K562 (cell line): ENCODE data around the gene PDLIM7. TPM values are rescaled to one million over a fixed set of nuclear protein-coding genes. Genes with fewer than 3 reads are reported as not detected.

ENCODE experiments used
- ATAC-seq: fragments of 200-7000 bp; cut with Tn5 transposase; 3 replicates; pipeline ENCODE4 v1.9.1; 2020; ENCODE audit warnings: moderate library complexity
- BruUV-seq: library from RNA; stranded (reverse); fragments of 400-500 nt; replicated peaks from 2 replicates; lab custom pipeline; 2021; lab: Mats Ljungman, UMichigan
- CTCF ChIA-PET: fragments of 300-600 bp; formaldehyde crosslinking; extraction: SDS; loops from one replicate; lab custom pipeline; 2021; ENCODE audit warnings: low intra/inter-chr PET ratio; lab: Yijun Ruan, JAX
- POLR2A ChIA-PET: fragments of 300-600, 350-650 bp; sonication (Branson Sonifier 250); formaldehyde crosslinking; extraction: SDS; loops from one replicate; lab custom pipeline; 2021; ENCODE audit warnings: antibody characterized with exemption, inconsistent platforms; lab: Yijun Ruan, JAX
- DNase-seq, 4 experiments: peaks; one replicate each; pipeline versions ENCODE4 v3.0.0 to v3.0.0-alpha.2; 2011 to 2018; ENCODE audit warnings: low spot score in 3 of 4, mixed read lengths in 3 of 4; ENCODE audit errors: extremely low read depth in 1 of 4
- FAIRE-seq: peaks from 2 replicates; lab custom pipeline; 2011; peaks lifted over from hg19 to GRCh38; lab: Jason Lieb, UNC
- H2AFZ ChIP-seq: 2 replicates; pipeline ENCODE4 v1.6.0; 2011; ENCODE audit warnings: low read depth, low read length, control low read depth, inconsistent platforms
- H3K27ac ChIP-seq: fragments of 200-600 bp; 3 replicates; pipeline ENCODE4 v1.8.0; 2011; ENCODE audit warnings: low read depth, mild to moderate bottlenecking, control low read depth, inconsistent platforms, low read length, moderate library complexity, mixed read lengths; ENCODE audit errors: extremely low read depth
- H3K27me3 ChIP-seq, 2 experiments: fragments of 300-600 bp in 1 of 2; 2 replicates in 1 of 2; 3 replicates in 1 of 2; pipeline versions ENCODE4 v1.6.0 to v1.8.0; 2011; ENCODE audit warnings: inconsistent platforms in 2 of 2, low read length in 2 of 2, mild to moderate bottlenecking in 1 of 2, mixed read lengths in 1 of 2, moderate library complexity in 1 of 2; ENCODE audit not compliant: control insufficient read depth in 2 of 2, insufficient read depth in 2 of 2
- H3K36me3 ChIP-seq: fragments of 300-600 bp; 3 replicates; pipeline ENCODE4 v1.8.0; 2011; ENCODE audit warnings: mild to moderate bottlenecking, low read length, inconsistent platforms; ENCODE audit not compliant: control insufficient read depth, insufficient read depth
- H3K4me1 ChIP-seq, 2 experiments: fragments of 200-600 bp in 1 of 2; replicated peaks in 1 of 2; 2 replicates in 1 of 2; 3 replicates in 1 of 2; pipeline versions ENCODE4 v1.5.1 to v1.8.0; 2011; ENCODE audit warnings: inconsistent platforms in 2 of 2, low read length in 2 of 2, mild to moderate bottlenecking in 1 of 2, mixed read lengths in 1 of 2, moderate library complexity in 1 of 2; ENCODE audit not compliant: control insufficient read depth in 2 of 2, insufficient read depth in 2 of 2
- H3K4me2 ChIP-seq: 2 replicates; pipeline ENCODE4 v1.6.1; 2011; ENCODE audit warnings: low read length, control low read depth, inconsistent platforms, mixed read lengths; ENCODE audit not compliant: insufficient read depth
- H3K4me3 ChIP-seq: fragments of 200-600 bp; sonication (generic), shearing (Covaris generic); 2 replicates; pipeline ENCODE4 v1.5.1; 2016; ENCODE audit warnings: control low read depth, inconsistent platforms
- H3K79me2 ChIP-seq: fragments of 200-600 bp; 3 replicates; pipeline ENCODE4 v1.8.0; 2011; ENCODE audit warnings: low read length, inconsistent platforms; ENCODE audit not compliant: control insufficient read depth, insufficient read depth
- H3K9ac ChIP-seq, 2 experiments: 2 replicates each; pipeline versions ENCODE4 v1.6.0 to v1.6.1; 2011; ENCODE audit warnings: low read depth in 2 of 2, low read length in 2 of 2, control low read depth in 1 of 2, inconsistent platforms in 1 of 2, mild to moderate bottlenecking in 1 of 2, mixed read lengths in 1 of 2; ENCODE audit not compliant: insufficient read depth in 1 of 2
- H3K9me1 ChIP-seq: one replicate; pipeline ENCODE4 v1.6.0; 2011; ENCODE audit warnings: inconsistent platforms, mild to moderate bottlenecking, low read length, moderate library complexity; ENCODE audit not compliant: control insufficient read depth, insufficient read depth
- H3K9me3 ChIP-seq: replicated peaks from 2 replicates; pipeline ENCODE4 v1.5.1; 2011; ENCODE audit warnings: low read depth, low read length, inconsistent platforms; ENCODE audit not compliant: control insufficient read depth, insufficient read depth
- H4K20me1 ChIP-seq: replicated peaks from 2 replicates; pipeline ENCODE4 v1.6.1; 2011; ENCODE audit warnings: low read length, inconsistent platforms, mixed read lengths; ENCODE audit not compliant: control insufficient read depth, insufficient read depth
- BHLHE40 ChIP-seq: IDR thresholded peaks from 2 replicates; pipeline ENCODE4 v1.6.1; 2011; ENCODE audit warnings: low read length, improper control_type of control experiment
- CHCHD3 ChIP-seq: fragments of 250-450 bp; sonication (Bioruptor Pico); IDR thresholded peaks from 2 replicates; pipeline ENCODE4 v2.1.2; 2022; ENCODE audit warnings: mild to moderate bottlenecking
- ELK1 ChIP-seq: sonication (generic); formaldehyde crosslinking; IDR thresholded peaks from 2 replicates; pipeline ENCODE4 v1.8.1; 2022; ENCODE audit warnings: missing genetic modification reagents
- ERF ChIP-seq: fragments of 450-650 bp; formaldehyde crosslinking; IDR thresholded peaks from 2 replicates; pipeline ENCODE4 v1.4.0; 2020; ENCODE audit warnings: mild to moderate bottlenecking, mixed read lengths
- FOS ChIP-seq: IDR thresholded peaks from 3 replicates; pipeline ENCODE4 v1.6.1; 2011; ENCODE audit not compliant: insufficient read length; ENCODE audit errors: extremely low read depth
- GTF2E2 ChIP-seq: fragments of 200-800 bp; sonication (Bioruptor generic); IDR thresholded peaks from 2 replicates; pipeline ENCODE4 v1.6.1; 2016; ENCODE audit warnings: missing genetic modification characterization, missing compliant biosample characterization
- MCM2 ChIP-seq: fragments of 450-650 bp; IDR thresholded peaks from 2 replicates; pipeline ENCODE4 v1.6.1; 2017; ENCODE audit warnings: low read depth, mild to moderate bottlenecking
- MCM5 ChIP-seq: fragments of 450-650 bp; IDR thresholded peaks from 2 replicates; pipeline ENCODE4 v1.6.1; 2016; ENCODE audit warnings: low read depth
- NCOA2 ChIP-seq, 2 experiments: fragments of 450-650 bp; IDR thresholded peaks; 2 replicates each; pipeline ENCODE4 v1.6.1; 2018; ENCODE audit warnings: mild to moderate bottlenecking in 2 of 2, moderate library complexity in 1 of 2; ENCODE audit not compliant: partially characterized antibody in 2 of 2
- POLR2A ChIP-seq: fragments of 450-650 bp; conservative IDR thresholded peaks from 2 replicates; pipeline ENCODE4 v1.6.1; 2016
- POLR2AphosphoS2 ChIP-seq: IDR thresholded peaks from 2 replicates; pipeline ENCODE4 v1.6.1; 2012; ENCODE audit warnings: low read length, improper control_type of control experiment
- RBM14 ChIP-seq: fragments of 200-400 bp; formaldehyde crosslinking; IDR thresholded peaks from 2 replicates; pipeline ENCODE4 v1.6.1; 2018; ENCODE audit warnings: low read depth, mild to moderate bottlenecking, low read length, moderate library complexity, borderline replicate concordance; ENCODE audit not compliant: insufficient read depth
- SAFB ChIP-seq: fragments of 200-400 bp; formaldehyde crosslinking; IDR thresholded peaks from 2 replicates; pipeline ENCODE4 v1.6.1; 2017; ENCODE audit warnings: low read depth, low read length, borderline replicate concordance
- SMAD4 ChIP-seq: fragments of 250-450 bp; sonication (Bioruptor Pico); conservative IDR thresholded peaks from 2 replicates; pipeline ENCODE4 v1.8.0; 2021; ENCODE audit warnings: inconsistent platforms, mild to moderate bottlenecking, moderate library complexity
- SMARCE1 ChIP-seq: fragments of 450-650 bp; IDR thresholded peaks from 2 replicates; pipeline ENCODE4 v1.7.1; 2016; ENCODE audit warnings: mild to moderate bottlenecking
- ZEB2 ChIP-seq: fragments of 450-650 bp; IDR thresholded peaks from 2 replicates; pipeline ENCODE4 v1.6.1; 2016
- ZNF75A ChIP-seq: fragments of 450-650 bp; formaldehyde crosslinking; IDR thresholded peaks from 2 replicates; pipeline ENCODE4 v1.4.0; 2020; ENCODE audit warnings: mild to moderate bottlenecking
- ZNF77 ChIP-seq: fragments of 250-450 bp; sonication (Bioruptor Pico); IDR thresholded peaks from 2 replicates; pipeline ENCODE4 v1.5.0; 2020
- WGBS: fragments of 100-300 bp; shearing (Covaris generic); methylation state at CpG from one replicate; pipeline ENCODE4 v1.1.6; 2016; ENCODE audit warnings: low coverage, mixed read lengths; ENCODE audit not compliant: insufficient coverage; ENCODE audit errors: missing lambda C conversion rate; 5-methylcytosine and 5-hydroxymethylcytosine counted together
- in situ Hi-C: fragments of 300-500 bp; cut with MboI; formaldehyde crosslinking; loops from 4 replicates; pipeline ENCODE4 v1.15.0; 2018; ENCODE audit warnings: inconsistent platforms, mixed read lengths
- intact Hi-C: fragments of 100-400 bp; cut with micrococcal nuclease; formaldehyde crosslinking; loops from 2 replicates; pipeline ENCODE4 v1.14.2; 2022
- polyA plus RNA-seq, 8 experiments: library from polyadenylated mRNA; depleted of rRNA in 4 of 8; stranded (reverse) in 5 of 8; unstranded in 3 of 8; fragments of >200 nt; fragmentation: Nextera tagmentation in 2 of 8; fragmentation: Illumina TruSeq in 1 of 8; extraction: Ambion mirVana in 2 of 8; extraction: Trizol in 1 of 8; gene quantifications; 2 replicates each; pipeline versions ENCODE4 v1.2.1 to v1.2.3, GENCODE V29; 2011 to 2014; ENCODE audit warnings: inconsistent platforms in 1 of 8, missing spikeins in 1 of 8
- total RNA-seq, 7 experiments: library from RNA; depleted of rRNA in 6 of 7; stranded (reverse); fragments of >200 nt in 6 of 7; fragmentation: Illumina TruSeq in 2 of 7; extraction: Trizol in 2 of 7; gene quantifications; 2 replicates each; pipeline versions ENCODE4 v1.2.1 to v1.2.3, GENCODE V29; 2011 to 2021; ENCODE audit warnings: low replicate concordance in 1 of 7
- TF ChIP-seq, protein P1 (sequence below): sonication (generic); formaldehyde crosslinking; IDR thresholded peaks from 2 replicates; pipeline ENCODE4 v1.9.0; 2022; ENCODE audit warnings: mild to moderate bottlenecking, missing genetic modification reagents
- TF ChIP-seq, protein P2 (sequence below): fragments of 450-650 bp; IDR thresholded peaks from 2 replicates; pipeline ENCODE4 v1.6.1; 2016; ENCODE audit warnings: antibody characterized with exemption

Gene PDLIM7
- total and polyA plus RNA-seq, 9 of the 15 experiments (the other 6 are each of a cell fraction or from before 2014, with no cell fraction given), result 2.1 to 124 (median 32.6) TPM

DNA sequence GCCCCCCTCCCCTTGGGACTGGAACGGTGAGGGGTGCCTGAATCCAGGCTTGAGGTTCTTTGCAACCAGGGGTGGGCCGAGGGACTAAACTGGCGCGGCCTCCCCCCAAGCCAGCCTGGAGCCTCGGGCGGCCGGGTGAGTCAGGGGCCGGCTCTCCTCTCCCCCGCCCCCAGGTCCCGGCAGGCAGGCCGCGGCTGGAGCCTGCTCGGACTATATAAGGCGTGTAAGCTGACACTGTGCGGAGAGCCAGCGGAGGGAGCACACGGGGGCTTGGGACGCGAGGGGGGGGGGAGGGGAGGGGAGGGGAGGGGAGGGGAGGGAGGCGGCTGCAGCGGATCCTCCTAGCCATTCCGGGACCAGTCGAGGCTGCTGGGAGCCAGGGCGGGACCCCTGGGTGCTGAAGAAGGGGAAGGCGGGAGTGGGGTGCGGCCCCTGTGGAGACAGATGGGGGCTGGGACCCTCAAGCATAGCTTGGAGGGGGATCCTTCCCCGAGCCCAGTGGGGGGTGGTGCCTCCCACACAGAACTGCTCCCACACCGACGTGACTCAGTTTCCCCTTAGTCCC, 595 bp downstream of the PDLIM7 start:
- H3K9ac ChIP-seq, result peak overlapping the region; percentile 89 to 98
- H3K27me3 ChIP-seq, result no peaks in the 10 kb centered on the region
- peak overlapping the region; percentile 91 for H3K4me2 ChIP-seq
- CTCF ChIA-PET, result no interaction called here
- no TSS peak for BruUV-seq
- intact Hi-C loops (loop anchor here (1.0 to 5.0 kb wide), 3 partner anchors 41 to 180 kb away; partner anchors contain the start of gene FAM193B), in situ Hi-C loops (no loop called here)
- DNase-seq (peak; percentile 71 to 95 (median 81)), FAIRE-seq (peak; percentile 58), ATAC-seq (peak; percentile 76)
- peak overlapping the region; percentile 95 for H3K27ac ChIP-seq
- H3K9me3 ChIP-seq, result no peaks in the 10 kb centered on the region
- peaks cover 51% of the 10 kb centered on the region for H3K79me2 ChIP-seq
- H3K9me1 ChIP-seq, result no peaks in the 10 kb centered on the region
- peaks cover 57 to 91% of the 10 kb centered on the region in 2 experiments for H3K4me1 ChIP-seq
- WGBS, result 0% methylated on average over 4 of the region's 29 CpGs
- peak overlapping the region; percentile 82 for H3K4me3 ChIP-seq
- peak overlapping the region; percentile 36; the same call in 1 of the 2 replicates for H2AFZ ChIP-seq
- POLR2A ChIA-PET, result interaction anchor here (0.5 to 2.7 kb wide), 18 partner anchors 9 to 130 kb away, joined by 3 to 26 read pairs (median 5); partner anchors contain the start of gene DOK3
- peaks cover 40% of the 10 kb centered on the region; the same call in 2 of the 3 replicates for H3K36me3 ChIP-seq
- H4K20me1 ChIP-seq, result no peaks in the 10 kb centered on the region; the same call in 1 of the 2 replicates
- TF ChIP-seq MCM5 (no peak), RBM14 (no peak), SMARCE1 (peak; percentile 39; the same call in 1 of the 2 replicates), CHCHD3 (CRISPR knock-in tag) (no peak), POLR2A (no peak; the same call in 1 of the 2 replicates), SAFB (no peak), ZNF75A (CRISPR knock-in tag) (no peak), MCM2 (no peak), POLR2AphosphoS2 (no peak; the same call in 1 of the 2 replicates), BHLHE40 (no peak; the same call in 1 of the 2 replicates), FOS (no peak), ZNF77 (CRISPR knock-in tag) (no peak), SMAD4 (CRISPR knock-in tag) (0 out of 2 replicates have a peak, but pooled peaks have one; percentile 23), ELK1 (CRISPR knock-in tag) (no peak), NCOA2 (IDR thresholded peaks at IDR 0.05; ENCODE audit: partially characterized antibody in 2 of 2) (no peak), ZEB2 (no peak), GTF2E2 (tag) (no peak), ERF (CRISPR knock-in tag) (no peak)
- TF ChIP-seq, protein P1, sequence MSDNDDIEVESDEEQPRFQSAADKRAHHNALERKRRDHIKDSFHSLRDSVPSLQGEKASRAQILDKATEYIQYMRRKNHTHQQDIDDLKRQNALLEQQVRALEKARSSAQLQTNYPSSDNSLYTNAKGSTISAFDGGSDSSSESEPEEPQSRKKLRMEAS (CRISPR knock-in tag), result no peak; the same call in 1 of the 2 replicates
- TF ChIP-seq, protein P2, sequence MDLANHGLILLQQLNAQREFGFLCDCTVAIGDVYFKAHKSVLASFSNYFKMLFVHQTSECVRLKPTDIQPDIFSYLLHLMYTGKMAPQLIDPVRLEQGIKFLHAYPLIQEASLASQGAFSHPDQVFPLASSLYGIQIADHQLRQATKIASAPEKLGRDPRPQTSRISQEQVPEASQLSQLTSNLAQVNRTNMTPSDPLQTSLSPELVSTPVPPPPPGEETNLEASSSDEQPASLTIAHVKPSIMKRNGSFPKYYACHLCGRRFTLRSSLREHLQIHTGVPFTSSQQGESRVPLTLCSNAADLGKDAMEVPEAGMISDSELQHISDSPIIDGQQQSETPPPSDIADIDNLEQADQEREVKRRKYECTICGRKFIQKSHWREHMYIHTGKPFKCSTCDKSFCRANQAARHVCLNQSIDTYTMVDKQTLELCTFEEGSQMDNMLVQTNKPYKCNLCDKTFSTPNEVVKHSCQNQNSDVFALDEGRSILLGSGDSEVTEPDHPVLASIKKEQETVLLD, result no peak
